ENCODE results near the gene STT3B.

DNA sequence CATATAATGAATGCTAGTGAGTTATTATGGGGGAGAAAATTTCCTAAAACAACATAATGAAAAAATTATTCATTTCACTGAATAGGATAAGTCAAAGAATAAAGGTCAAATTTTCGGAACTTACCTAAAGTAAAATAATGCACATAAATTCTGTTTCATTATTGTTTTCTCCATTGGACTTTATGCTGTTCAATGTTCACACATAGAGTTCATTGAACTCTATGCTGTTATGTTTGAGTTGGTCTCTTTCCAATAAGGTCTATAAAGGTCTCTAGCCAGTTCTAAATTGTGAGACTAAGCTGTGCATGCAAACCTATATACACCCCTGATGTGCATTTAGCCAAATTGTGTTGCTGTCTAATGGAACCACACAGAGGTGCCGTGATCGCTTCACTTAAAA is 28.5 kb upstream of the STT3B start:
- TF ChIP-seq EZH2 (IDR thresholded peaks at IDR 0.05) (no peak), POLR2AphosphoS5 (IDR thresholded peaks at IDR 0.05; ENCODE audit: borderline replicate concordance, low read depth, low read length) (no peak)
